ENCODE data around the gene CA4.
"Not testable (repeated sequence)": the region's sequence is repeated elsewhere in the genome, so short reads cannot be mapped to it uniquely, and the experiment has no call there.

Gene CA4

DNA sequence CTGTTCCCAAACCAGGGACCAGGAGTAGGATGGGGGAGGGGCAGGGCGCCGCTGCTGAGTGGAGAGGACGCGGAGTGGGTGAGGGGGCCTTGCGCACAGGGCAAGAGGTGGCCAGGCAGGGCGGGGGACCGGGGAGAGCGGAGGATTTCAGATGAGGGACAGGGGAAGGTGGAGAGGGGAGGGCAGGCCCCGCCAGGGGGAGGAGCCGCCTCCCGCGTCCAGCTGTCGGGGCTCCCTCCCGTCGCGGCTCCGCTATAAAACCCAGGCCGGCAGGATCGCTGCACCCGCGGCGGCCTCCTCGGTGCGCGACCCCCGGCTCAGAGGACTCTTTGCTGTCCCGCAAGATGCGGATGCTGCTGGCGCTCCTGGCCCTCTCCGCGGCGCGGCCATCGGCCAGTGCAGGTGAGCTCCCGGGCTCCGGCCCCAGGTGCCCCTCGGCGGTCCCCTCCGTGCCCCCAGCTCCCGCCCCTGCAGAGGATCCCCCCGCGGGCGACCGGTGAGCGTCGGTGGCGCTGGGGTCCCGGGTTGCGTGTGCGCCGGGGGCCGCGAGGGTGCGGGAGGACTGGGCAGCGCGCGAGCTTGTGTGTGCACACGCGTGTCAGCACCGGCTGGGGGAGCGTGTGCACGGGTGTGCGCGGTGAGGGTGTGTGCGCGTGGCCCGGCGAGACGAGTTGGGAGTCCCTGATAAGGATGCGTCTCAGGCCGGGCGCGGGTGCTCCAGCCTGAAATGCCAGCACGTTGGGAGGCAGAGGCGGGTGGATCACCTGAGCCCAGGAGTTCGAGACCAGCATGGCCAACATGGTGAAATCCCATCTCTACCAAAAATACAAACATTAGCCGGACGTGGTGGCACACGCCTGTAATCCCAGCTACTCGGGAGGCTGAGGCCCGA lies at the start of gene CA4:
CA4 (plus strand) TSS at position 283 of the 892 bp plus-strand sequence; CDS start at position 345, 62 bp downstream.
- DNase-seq = no peak

DNA sequence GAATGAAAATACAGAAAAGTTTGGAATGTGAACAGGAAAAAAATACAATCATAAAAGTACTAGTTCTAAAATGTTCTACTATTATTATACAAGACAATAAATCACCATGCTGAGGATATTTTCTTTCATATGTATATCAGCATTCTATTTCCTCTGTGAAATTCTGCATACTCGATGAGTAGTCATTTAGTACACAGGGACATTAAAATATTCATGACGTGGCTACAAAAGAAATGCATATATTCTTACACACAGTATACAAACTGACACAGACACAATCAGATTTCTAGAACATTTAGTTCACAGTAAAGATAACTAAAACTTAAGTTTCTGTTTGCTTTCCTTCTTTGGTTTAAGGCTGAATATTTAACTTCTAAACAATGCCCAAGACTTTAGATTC lies 49.2 kb upstream of the CA4 start:
- DNase-seq = not testable (repeated sequence)

DNA sequence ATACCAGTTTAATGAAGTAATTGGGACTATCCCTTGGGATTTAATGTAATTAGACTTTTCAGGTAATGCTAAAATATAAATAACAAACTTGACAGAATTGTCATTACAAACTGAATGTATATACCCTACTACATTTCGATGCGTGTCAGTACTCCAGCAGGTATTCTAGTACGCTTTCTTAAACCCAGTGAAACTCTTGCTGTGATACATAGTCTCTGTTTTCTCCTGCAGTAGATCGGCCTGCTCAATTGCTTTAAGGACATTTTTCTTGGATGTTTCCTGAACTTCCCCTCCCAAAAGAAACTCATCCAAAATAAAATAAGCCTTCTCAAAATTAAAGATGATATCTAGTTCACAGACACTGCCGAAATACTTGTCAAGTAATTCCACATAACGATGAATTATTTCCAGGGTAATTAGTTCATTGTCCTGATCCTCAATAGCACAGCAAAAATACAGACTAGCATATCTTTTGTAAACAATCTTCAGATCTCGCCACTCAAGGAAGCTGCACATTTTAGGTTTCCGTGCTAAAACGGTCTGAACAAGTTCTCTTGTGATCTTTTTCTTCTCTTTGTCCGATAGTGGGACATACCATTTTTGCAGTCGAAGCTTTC lies 47.6 kb upstream of the CA4 start:
- not testable (repeated sequence) for DNase-seq

DNA sequence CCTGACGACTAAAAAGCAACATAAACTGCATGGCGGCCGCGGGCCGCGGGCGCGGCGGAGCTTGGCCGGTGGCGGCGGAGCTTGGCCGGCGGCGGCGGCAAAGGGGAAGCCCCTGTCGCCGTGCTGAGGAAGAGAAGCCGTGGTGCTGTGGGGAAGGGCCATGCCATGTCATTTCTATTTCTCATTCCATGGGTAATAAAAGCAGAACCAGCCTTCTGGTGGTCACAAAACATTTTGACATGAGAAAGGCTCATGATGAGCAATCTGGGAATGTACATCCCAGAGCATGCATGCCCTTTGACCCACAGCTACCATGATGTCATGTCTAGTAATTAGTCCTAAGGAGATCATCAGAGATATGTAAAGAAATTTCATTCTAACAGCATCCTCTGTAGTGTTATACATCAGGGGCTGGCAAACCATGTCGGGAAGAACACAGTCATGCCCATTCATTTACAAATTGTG lies 47.1 kb upstream of the CA4 start:
- DNase-seq = peak; percentile 71

DNA sequence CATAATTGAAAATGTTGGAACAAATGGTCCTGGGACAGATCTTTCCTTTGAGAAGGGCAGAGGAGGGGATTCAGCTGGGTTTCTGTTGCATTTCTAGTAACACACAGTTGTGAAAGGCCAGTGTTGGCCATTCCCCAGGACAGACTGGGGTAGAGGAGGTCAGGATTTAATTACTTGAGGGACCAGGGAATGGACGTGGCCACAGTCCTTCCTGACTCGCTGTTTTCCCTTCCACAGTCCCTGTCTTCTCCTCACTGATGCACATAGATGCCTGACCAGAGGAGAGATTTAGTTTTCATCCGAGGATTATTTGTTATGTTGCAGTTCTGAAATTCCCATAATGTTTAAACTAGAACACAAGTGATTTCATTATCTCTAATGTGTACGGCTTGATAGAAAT lies 45.8 kb upstream of the CA4 start:
- no peak for DNase-seq

DNA sequence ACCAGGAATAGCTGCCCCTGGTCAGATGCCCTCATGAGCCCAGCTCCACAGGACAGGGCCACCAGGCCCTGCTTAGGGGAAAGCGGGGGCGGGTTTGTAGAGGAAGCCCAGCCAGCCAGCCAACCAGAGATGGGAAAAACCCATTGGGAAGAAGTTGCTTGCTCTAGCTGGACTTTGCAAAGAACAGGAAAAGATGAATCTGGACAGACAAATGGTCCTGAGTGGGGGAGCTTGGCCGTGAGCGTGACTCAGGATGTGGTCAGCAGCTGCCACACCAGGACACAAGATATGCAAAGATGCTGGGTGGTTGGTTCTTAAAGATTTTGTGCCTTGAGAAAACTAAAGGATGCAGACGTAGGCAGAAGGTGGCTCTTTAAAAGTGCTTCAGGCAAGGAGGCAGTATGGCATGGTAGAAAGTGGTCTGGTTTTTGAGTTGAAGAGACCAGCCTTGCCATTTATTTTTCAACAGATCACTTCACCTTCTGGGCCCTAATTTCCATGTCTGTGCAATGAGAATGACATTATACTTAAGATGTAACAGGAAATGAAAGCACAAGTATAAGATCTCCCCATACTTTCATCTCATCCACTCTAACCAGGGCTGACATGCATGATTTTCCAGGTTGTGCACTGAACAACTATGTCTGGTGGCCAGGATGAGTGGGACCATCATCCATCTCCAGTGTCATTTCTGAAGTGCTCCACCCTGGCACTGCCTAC lies 43.3 kb upstream of the CA4 start:
- no peak for DNase-seq

DNA sequence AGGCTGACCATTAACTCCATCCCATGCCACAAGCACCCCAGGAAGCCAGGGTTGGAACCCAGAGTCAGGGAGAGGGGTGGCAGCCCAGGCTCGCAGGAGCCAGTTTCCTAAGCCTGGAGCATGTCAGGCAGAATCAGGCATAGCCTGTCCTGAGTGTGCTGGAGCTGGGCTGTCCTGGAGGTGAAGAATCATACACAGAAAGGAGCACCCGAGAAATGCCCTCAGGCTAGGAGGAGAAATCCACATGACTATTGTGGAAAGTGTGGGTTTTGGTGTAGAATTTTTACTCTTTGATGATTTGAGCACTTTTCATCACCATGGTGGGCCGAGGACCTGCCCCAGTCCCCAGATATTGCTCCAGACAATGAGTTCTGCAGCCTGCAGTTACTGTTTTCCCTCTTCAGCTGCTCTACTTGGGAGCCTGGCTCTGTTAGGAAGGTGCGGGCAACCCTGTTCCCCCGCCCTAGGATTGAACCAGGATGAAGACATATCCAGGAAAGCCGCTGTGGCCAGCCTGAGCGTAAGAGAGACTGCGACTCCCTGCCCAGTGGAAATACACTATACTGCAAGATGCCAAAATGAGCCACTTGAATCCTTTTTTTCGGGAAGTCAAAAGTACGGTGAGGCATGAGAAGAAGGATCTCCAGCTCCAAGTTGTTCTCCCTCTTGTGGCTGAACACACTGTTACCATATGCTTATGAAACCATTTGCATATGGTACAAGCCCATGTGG lies 42.1 kb upstream of the CA4 start:
- no peak for DNase-seq

DNA sequence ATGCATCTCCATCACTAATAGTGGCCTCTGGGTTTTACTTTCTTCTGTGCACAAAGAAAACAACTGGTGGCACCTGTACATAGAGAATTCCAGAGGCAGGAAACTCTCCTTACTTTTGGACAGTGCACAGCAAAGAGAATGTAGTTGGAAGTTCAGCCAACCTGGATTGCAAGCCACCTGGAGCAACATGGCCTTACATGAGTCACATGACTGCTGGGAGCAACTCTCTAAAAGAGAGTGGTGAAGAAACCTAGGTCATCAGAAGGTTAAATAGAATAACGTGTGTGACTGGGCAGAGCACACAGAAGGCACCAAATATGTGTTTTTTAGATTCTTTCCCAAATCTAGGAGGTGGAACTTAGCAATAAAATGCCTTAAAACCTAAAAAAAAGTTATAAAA lies 41.5 kb upstream of the CA4 start:
- DNase-seq = not testable (repeated sequence)

DNA sequence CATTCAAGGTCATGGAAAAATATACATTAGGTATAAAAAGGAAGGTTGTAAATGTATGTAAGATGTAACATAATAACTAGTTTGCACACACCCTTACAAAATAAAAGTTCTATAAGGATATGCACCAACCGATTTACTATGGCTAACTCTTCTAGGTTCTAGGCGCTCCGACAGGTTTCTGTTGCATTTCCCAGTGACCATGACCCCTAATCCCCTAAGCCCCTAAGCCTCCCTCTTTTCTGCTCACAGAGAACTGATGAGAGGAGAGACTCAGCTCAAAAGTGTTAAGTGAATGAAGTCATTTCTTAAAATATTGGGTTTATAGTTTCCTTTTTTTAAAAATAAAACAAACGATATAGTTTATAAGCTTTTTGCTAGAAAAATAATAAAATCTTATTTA lies 41.1 kb upstream of the CA4 start:
- DNase-seq = no peak

DNA sequence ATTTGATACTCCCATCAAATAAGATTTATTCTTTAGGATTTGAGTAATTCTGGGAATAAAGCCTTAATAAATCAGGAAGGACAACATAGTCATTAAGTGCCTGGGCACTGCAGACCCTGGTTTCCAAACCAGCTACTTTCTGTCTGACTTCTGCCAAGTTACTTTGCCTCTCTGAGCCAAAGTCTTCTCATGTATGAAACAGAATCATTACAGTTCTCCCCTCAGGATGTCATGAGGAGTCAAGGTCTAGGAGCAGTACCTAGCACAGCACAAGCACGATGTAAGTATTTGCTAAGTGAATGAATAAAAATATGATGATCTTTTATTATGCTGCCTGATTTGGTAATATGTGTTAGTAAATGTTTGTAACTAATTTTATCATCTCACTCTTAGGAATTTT lies 40.6 kb upstream of the CA4 start:
- no peak for DNase-seq

DNA sequence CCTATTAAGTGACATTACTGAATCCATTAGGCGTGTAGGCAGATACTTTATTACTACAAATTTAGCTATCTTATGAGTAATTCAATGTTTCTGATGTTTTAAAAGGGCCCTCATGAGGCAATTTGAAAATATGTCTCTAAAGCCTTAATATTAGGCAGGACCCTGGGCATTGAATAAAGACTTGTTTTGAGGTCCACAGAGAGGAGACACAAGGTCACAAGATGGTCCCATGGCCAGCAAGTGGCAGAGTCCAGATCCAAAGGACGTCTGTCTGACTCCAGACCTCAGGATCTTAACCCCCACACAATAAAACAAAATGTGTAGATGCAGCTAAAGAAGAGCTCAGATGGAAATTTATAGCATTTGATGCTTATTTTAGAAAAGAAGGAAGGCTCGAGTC lies 39.2 kb upstream of the CA4 start:
- DNase-seq = no peak

DNA sequence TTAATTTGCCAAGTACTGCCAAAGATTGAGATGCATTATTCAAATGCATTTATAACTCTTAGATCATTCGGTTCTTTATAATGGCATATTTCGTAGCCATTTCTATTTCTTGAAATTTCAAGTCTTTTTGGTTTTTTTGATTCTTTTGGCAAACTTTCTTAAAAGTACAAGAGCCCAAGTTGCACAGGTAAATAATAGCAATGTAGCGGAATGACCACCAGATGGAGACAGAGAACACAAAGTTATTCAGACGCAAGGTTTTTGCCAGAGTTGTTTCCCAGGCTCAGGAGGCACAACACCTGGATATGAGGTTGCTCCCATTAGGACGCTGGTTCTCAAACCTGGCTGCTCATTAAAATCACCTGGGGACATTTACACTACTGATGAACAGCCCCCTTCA lies 38.1 kb upstream of the CA4 start:
- not testable (repeated sequence) for DNase-seq

DNA sequence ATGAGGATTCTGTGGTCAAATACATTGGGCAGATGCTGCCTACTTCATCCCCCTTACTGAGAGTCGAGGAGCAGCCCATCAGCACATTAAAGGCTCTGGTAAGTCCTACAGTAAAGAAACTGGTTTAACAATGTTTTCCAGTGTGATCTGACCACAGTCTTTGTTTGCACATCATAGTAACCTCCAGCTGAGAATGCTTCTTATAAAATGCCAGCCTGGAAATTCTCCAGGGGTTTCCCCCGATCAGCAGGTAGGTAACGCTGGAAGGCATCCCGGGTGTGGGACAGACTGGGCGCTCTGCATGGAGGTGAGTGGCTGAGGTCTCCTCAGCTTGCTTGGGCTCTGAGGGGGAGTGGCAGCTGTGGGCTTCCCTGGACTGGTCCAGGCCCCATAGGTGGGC lies 34.4 kb upstream of the CA4 start:
- not testable (repeated sequence) for DNase-seq

DNA sequence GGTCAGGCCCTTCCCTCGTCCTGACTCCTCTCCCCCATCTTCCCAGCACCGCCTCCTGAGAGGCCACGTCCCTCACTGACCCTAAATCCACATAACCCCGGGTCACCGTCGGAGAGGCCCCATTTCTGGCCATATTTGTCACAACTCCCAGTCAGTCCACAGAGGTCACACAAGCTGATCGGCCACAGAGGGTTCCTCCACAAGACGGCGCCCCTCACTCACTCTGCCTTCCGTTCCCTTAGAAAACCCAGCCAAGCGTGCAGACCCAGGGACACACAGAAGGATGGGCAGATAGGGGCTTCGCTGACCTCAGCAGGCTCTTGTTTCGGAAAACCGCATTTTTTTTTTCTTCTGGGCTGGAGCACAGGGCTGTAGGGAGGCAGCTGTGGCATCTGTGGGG lies 33.6 kb upstream of the CA4 start:
- DNase-seq = not testable (repeated sequence)

DNA sequence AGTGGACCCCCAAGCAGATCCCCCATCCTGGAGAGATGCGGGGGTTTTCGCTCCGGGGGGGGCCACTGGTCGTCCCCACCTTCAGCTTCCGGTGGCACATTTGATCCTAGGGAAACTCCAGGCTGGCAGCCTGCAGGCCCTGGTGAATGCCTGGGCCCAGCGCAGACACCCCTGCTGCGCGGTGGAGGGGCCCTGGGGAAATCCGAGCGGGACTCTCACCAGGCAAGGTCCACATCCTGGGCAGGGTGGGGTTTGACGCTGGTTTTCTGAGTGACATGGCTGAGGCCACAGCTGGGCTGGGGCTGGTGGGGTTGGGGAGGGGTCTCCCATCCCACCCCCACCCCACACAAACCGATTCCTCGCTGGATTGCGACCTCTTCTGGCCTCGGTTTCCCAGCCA lies 30.6 kb upstream of the CA4 start:
- DNase-seq = not testable (repeated sequence)

DNA sequence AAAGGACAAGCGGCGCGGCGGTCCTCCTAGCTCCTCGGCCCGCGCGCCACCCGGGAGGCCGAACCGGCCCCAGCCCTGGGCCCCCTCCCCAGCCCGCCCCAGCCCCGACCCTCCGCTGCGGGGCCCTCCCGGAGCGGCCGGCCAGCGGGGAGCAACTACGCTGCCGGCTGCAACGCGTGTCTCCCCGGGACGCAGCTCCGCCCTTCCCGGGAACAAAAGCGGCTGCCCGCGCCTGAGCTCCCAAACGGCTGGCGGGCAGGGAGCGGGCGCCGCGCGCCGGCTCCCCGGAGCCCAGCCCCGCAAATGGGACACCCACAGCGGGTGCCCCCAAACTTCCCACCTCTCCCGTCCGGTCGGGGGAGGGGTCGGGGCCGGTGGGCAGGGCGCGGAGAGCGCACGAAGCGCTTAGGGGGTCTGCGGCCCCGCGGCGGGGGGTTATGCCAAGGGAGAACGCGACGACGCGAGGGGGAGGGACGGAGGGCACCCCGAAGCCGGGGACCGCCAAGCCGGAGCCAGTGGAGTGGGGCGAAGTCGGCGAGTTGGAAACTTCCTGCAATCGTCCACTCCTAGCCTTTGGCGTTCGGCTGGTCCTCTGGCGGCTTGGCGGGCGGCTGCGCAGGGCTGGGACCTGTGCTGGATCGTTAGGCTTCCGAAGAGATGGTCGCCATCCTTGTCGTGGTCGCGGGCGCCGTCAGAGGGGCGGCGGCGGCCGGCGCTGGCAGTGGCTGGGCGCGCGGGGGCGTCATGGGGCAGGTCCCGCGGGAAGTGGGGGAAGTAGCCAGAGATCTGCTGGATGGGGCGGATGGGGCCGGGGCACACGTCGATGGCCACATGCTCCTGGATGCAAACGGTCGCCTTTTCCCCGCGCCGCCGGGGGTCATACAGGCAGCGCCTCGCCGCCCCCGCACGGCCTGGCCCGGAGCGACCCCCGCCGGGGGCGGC lies 29.7 kb upstream of the CA4 start:
- DNase-seq = not testable (repeated sequence)

DNA sequence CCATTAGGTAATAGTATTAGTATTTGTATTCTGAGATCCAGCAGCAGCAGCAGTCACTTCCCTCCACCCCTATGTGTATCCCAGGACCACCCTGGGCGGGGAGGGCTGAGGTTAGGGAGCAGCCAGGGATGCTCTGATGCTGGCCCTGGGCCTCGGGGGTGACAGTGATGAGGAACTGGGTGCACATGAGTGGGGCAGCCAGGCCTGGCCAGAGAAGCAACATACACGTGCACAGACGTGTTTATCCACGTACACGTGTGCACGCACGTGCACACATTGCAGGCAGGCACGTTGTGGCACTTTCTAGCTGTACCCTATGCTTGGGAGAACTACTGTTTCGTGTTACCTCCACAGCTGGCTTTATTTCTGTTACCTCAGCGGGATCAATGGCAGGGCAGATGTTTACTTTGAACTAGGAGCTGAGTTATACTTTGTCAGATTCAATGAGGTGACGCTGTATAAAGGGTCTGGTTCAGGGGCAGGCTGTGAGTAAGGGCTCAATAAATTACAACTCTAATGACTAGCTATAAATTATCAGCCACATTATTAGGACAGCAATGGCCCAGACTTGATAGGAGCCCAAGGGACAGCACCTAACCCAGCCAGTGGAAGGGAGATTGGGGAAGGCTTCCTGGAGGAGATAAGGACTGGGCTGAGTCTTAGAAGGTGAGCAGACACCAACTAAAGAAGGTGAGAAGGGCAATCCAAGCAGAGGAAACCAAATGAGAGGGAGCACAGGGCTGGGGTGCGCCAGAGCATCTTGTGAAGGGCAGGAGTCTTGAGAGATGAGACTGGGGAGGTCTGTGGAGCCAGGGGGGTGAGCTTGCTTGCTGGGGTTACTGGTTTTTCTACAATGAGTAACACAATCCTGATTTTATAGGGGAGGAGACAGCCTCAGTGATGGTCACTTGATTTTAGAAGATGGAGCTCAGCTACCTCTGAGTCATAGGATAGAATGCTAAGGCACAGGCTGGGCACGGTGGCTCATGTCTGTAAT lies 22.4 kb upstream of the CA4 start:
- DNase-seq = peak; percentile 24

DNA sequence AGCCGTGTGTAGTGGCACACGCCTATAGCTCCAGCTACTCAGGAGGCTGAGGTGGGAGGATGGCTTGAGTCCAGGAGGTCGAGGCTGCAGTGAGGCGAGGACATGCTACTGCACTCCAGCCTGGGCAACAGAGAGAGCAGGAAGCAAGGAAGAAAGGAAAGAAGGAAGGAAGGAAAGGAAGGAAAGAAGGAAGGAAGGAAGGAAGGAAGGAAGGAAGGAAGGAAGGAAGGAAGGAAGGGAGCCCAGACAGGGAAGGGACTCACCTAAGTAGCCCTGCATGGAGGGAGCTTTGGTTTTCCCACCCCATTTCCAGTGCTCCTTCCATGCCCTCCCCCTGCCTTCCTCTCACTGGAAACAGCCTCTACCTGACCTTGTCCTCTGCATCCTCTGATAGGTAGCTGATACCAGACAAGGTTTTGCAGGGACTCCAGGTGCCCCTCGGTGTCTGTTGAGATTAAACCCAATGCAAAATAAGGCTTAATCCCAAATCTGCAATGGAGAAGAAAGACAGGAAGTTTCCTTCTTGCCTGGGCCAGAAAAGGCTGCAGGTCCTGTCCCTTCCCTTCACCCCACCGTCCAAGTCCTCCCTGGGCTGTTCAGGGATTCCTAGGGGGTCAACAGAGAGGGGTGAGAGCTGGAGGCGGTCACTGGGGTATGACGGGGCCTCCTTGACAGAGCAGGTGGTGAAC lies 21.5 kb upstream of the CA4 start:
- DNase-seq = peak; percentile 17

DNA sequence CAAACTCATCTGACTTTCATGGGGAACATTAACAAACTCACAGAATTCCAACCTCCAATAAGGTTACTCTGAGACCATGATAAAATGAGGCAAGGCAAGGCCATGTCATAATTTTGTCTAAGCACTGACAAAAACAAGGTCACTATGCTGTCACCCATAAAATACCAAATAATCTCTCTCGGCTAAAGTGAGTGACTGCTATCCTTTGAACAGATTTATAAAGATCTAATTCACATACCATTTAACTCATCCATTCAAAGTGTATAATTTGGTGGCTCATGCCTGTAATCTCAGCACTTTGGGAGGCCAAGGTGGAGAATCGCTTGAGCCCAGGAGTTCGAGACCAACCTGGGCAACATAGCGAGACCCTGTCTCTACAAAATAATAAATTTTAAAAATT lies 20.6 kb upstream of the CA4 start:
- DNase-seq = peak; percentile 14

DNA sequence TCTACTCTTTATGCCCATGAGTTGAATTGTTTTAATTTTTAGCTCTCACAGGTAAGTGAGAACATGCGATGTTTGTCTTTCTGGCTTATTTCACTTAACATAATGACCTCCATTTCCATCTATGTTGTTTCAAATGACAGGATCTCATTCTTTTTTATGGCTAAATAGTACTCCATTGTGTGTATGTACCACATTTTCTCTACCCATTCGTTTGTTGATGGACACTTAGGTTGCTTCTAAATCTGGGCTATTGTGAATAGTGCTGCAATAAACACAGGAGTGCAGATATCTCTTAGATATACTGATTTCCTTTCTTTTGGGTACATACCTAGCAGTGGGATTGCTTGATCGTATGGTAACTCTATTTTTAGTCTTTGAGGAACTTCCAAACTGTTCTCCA lies 19.3 kb upstream of the CA4 start:
- no peak for DNase-seq
